ENCODE measurements around the gene LRRC55.
"Not testable (repeated sequence)": the region's sequence is repeated elsewhere in the genome, so short reads cannot be mapped to it uniquely, and the experiment has no call there.

LRRC55 gene

DNA sequence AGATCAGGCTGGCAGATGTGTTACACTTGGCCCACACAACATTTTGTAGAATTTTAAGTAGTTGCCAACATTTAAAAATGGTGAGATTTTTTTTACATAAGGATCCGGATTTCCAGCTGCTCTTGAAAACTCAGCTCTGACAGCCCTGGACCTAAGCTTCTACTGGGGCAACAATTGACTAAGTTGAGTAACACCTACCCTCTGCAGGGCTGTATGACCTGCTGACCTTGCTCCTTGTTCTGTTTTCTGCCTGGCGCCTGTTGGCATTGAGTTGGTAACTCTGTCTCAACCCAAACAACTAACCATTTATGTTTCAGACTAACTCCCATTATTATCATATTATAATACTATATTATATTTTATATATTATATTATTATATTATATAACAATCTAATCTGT lies 21.1 kb upstream of the LRRC55 start:
- no peak for DNase-seq (ENCODE audit: low spot score)
- TF ChIP-seq, protein P1, sequence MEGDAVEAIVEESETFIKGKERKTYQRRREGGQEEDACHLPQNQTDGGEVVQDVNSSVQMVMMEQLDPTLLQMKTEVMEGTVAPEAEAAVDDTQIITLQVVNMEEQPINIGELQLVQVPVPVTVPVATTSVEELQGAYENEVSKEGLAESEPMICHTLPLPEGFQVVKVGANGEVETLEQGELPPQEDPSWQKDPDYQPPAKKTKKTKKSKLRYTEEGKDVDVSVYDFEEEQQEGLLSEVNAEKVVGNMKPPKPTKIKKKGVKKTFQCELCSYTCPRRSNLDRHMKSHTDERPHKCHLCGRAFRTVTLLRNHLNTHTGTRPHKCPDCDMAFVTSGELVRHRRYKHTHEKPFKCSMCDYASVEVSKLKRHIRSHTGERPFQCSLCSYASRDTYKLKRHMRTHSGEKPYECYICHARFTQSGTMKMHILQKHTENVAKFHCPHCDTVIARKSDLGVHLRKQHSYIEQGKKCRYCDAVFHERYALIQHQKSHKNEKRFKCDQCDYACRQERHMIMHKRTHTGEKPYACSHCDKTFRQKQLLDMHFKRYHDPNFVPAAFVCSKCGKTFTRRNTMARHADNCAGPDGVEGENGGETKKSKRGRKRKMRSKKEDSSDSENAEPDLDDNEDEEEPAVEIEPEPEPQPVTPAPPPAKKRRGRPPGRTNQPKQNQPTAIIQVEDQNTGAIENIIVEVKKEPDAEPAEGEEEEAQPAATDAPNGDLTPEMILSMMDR (IDR thresholded peaks at IDR 0.05; ENCODE audit: extremely low read depth, missing control alignments): no peak

DNA sequence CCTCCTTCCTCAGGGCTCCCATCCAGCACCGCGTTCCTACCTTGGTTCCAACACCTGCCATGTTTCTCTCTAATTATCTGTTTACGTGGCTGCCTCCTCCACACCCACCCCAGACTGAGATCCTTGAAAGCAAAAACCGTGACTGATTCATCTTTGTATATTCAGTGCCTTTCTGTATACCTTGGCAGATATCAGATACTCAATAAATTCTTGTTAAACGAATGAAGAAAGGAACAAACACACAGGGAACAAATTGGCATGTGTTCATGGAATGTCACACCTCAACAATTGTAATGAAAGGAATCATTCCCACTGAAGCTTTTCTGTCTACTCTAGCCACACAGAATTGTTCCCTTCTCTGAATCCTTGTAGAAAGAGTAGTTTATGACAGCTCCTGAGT lies 20.4 kb upstream of the LRRC55 start:
- no peak for DNase-seq (ENCODE audit: low spot score)
- TF ChIP-seq, protein P1 (IDR thresholded peaks at IDR 0.05; ENCODE audit: extremely low read depth, missing control alignments): no peak

DNA sequence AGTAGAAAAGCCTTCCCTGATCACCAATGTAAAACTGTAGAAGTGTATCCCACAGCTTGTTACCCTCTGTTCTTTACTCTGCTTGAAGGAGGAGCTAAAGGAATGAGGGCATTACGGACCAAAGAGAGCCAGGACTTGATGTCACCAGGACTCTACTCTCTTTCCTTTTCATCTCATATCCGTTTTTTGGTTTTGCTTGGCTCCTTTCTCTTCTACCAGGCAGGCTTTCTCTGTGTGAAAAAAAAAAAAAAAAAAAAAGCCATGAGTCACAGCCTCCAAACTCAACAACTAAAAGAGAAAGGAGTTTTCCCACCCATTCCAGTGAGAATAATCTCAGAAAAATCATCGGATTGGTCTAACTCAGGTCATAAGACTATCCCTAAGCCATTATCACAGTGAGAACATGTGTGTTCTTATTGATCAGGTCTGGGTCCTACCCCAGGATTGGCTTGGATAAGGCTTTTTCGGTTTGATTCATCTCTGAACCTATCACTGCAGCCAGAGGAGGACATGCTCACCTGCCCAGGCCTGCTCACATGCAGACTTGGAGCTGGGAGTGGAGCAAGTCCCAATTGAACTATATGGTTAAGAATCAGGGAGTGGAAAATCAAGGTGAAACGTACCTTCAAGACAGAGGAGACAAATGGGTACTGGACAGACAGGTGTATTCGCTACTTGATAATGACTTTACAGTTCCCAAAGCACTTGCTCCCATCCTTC lies 19.4 kb upstream of the LRRC55 start:
- no peak for DNase-seq (ENCODE audit: low spot score)
- TF ChIP-seq, protein P1 (IDR thresholded peaks at IDR 0.05; ENCODE audit: extremely low read depth, missing control alignments): no peak

DNA sequence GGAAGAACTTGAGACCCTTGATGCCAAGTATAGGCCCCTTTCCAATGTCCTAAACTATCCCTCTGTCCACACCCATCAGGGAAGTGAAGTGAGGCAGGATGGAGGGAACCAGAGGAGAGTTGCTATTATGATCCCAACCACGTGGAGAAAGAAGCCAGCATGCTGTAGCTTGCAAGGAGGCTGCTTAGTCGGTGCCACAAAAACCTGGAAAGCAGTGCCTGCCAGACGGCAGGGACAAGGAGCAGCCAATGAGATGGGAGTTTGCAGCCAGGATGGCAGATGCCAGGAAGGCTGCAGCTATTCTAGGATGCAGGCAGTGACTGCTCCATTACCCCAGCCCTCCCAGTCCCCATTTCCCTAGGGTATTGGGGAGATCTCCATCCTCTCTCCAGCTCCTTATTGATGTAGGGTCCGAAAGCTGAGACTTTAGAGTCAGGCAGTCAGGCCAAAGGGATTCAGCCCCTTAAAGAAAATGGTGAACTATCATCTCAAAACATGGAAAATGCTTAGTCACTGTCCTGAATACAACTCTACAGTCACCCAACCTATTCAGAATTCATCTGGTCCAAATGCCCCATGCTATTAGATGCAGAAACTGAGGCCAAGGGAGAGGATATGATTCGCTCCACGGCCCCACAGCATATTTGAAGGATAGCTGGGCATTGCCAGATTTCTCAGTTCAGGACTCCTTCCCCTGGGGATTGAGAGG lies 18.4 kb upstream of the LRRC55 start:
- TF ChIP-seq, protein P1 (IDR thresholded peaks at IDR 0.05; ENCODE audit: extremely low read depth, missing control alignments): no peak
- no peak for DNase-seq (ENCODE audit: low spot score)

DNA sequence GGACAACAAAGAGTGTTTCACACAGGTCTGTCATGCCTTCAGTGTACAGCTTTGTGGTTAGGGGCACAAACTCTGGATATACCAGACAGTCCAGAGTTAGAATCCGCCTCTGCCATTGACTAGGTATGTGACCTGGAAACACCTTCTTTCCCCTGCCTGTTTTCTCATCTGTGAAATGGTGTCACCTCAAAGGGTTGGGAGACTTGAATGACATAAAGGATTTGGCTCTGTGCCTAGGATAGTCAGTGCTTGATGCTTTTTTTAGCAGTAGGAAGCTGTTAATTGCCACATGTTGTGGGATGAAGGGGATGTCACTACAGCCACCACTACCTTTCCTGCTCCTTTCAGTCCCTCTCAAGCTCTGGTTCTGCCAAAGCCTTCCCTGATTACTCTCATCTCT lies 17.4 kb upstream of the LRRC55 start:
- TF ChIP-seq, protein P1 (IDR thresholded peaks at IDR 0.05; ENCODE audit: extremely low read depth, missing control alignments): no peak
- no peak for DNase-seq (ENCODE audit: low spot score)

DNA sequence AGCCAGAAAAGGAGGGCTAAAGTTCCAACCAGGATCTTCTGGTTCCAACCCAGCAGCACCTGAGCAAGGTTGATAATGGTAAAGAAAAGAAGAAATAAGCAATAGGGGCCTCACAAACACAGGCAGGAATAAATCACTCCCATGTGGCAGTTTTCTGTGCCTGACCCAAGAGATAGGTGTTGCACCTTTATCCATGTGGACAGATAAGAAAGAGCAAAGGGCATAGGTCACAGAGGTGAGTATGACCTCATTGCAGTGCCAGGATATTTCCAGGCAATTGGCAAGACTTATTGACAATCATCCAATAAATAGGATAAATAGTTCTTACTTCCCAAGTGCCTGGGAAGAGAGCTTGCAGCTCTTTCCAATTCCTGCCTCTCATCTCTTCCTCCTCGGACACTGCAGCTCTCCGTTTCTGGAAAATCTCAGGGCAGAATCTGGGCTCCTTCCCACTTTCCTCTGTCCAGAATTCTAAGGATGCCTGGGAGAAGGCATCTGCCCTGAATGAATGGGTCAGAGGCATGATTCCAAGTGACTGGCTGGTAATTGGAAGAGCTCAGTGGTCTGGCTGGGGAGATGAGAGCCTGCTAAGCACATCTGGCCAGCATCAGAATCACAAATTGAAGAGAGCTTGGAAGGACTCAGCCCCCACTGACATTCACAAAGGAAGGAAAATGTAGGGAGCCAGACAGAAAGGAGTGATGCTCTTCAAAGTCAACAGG lies 14.5 kb upstream of the LRRC55 start:
- no peak for DNase-seq (ENCODE audit: low spot score)
- TF ChIP-seq, protein P1 (IDR thresholded peaks at IDR 0.05; ENCODE audit: extremely low read depth, missing control alignments): no peak

DNA sequence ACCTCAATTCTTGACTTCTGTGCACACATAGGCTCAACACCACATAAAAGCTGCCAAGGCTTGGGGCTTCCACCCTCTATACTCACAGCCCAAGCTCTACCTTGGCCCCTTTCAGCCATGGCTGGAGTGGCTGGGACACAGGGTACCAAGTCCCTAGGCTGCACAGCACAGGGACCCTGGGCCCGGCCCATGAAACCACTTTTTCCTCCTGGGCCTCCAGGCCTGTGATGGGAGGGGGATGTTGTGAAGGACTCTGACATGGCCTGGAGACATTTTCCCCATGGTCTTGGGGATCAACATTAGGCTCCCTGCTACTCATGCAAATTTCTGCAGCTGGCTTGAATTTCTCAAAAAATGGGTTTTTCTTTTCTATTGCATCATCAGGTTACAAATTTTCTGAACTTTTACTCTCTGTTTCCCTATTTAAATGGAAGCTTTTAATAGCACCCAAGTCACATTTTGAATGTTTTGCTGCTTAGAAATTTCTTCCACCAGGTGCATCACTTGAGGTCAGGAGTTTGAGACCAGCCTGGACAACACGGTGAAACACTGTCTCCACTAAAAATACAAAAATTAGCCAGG lies 11.9 kb upstream of the LRRC55 start:
- DNase-seq (ENCODE audit: low spot score): not testable (repeated sequence)

All from GM20000 (cell line).